GM06990 (cell line): Measurements from ENCODE around the gene VPS33A.

Experiments
- DNase-seq: peaks from one replicate; pipeline ENCODE4 v3.0.0-alpha.2; 2011; ENCODE audit not compliant: insufficient read length; ENCODE audit errors: extremely low read depth
- H3K27me3 ChIP-seq: replicated peaks from 2 replicates; pipeline ENCODE4 v1.6.0; 2011; ENCODE audit warnings: low read length; ENCODE audit not compliant: control insufficient read depth, insufficient read depth
- H3K36me3 ChIP-seq: 2 replicates; pipeline ENCODE4 v1.5.1; 2011; ENCODE audit warnings: low read length; ENCODE audit not compliant: control insufficient read depth, insufficient read depth
- H3K4me3 ChIP-seq: replicated peaks from 2 replicates; pipeline ENCODE4 v1.5.1; 2011; ENCODE audit warnings: low read depth, mild to moderate bottlenecking, control low read depth, low read length
- CTCF ChIP-seq: IDR thresholded peaks from 2 replicates; pipeline ENCODE4 v1.5.1; 2011; ENCODE audit warnings: low read length, control low read depth, mild to moderate bottlenecking, inconsistent platforms; ENCODE audit not compliant: insufficient read depth, poor library complexity, severe bottlenecking

VPS33A gene

DNA sequence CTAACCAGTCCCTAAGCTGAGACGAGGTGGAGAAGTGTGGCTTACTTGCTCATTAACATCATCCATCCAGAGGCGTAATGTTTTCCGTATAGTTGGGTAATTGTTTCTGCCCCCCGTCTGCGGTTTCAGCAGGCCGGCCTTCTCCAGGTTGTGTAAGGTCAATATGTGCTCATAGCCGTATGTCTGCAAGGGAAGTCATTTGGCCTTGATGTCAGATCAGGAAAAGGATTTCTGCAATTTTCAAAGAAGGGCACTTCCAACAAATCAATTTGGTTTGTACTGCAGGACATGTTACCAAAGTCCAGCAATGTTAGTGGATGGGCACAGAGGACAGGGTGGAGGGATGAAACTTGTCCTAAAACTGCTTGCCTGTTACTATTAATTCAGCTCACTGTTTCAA, 30.6 kb downstream of the VPS33A start:
- no peaks in the 10 kb centered on the region for H3K27me3 ChIP-seq
- no peak overlapping the region for H3K4me3 ChIP-seq
- H3K36me3 ChIP-seq = peaks cover 4% of the 10 kb centered on the region
- DNase-seq = no peak
- TF ChIP-seq CTCF = no peak

DNA sequence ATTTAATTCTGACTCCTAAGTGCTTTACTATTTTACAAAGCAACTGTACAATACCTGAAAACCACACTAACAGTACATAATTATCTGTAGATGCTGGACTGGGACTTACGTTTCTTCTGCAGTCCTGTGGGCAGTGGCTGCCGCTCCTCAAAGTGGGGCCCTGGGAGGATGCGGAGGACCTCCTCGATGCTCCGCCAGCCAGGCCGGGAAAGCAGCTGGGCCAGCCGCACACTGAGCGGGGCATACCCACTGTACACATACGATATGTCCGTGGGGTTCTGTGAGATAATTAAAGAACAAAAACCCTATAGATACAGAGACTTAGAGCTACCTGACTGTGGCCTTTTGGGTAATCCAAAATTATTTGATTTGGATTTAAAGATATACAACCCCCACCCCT, 33.6 kb downstream of the VPS33A start:
- H3K4me3 ChIP-seq = no peak overlapping the region
- peaks cover 6% of the 10 kb centered on the region for H3K36me3 ChIP-seq
- no peak for TF ChIP-seq CTCF
- no peak for DNase-seq
- no peaks in the 10 kb centered on the region for H3K27me3 ChIP-seq

GRCh38 chr12:122230798-122231197, 35.5 kb downstream of the VPS33A start:
- no peak for DNase-seq
- no peak for TF ChIP-seq CTCF
- H3K36me3 ChIP-seq = peaks cover 6% of the 10 kb centered on the region

GRCh38 chr12:122228092-122228491, 38.2 kb downstream of the VPS33A start:
- no peaks in the 10 kb centered on the region for H3K27me3 ChIP-seq
- H3K36me3 ChIP-seq = peaks cover 3% of the 10 kb centered on the region
- no peak for DNase-seq
- H3K4me3 ChIP-seq = no peak overlapping the region
- TF ChIP-seq CTCF = no peak

More at GRCh38 chr12:122230798-122231197, 35.5 kb downstream of the VPS33A start:
- Histone ChIP-seq H3K4me3 (no peak overlapping the region), H3K27me3 (no peaks in the 10 kb centered on the region)

DNA sequence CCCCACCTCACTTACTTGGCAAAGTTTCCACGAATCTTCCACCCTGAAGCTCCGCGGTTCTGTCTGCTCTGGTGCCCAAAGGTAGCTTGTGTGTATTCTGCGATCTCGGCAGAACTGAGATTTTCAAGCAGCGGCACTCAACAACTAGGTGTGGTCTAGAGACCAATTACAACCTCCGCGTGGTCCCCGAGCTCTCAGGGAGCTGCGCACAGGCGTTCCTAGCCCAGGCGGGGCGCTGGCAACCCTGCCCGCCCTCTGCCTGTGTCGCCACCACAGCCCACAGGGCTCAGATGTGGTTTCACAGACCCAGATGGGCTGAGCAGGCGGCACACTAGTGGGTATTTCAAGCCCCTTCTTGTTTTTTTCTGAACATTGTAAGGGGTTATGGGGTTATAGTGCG, 39.0 kb downstream of the VPS33A start:
- no peak for TF ChIP-seq CTCF
- H3K4me3 ChIP-seq = no peak overlapping the region
- no peak for DNase-seq

More for the DNA sequence above, 39.0 kb downstream of the VPS33A start:
- Histone ChIP-seq H3K36me3 (peaks cover 3% of the 10 kb centered on the region), H3K27me3 (no peaks in the 10 kb centered on the region)
